Spleen (tissue), 11 donors: Measurements from ENCODE around the gene SNIP1. TPM values are rescaled to one million over a fixed set of nuclear protein-coding genes. Genes with fewer than 3 reads are reported as not detected.
"Not testable (repeated sequence)": the region's sequence is repeated elsewhere in the genome, so short reads cannot be mapped to it uniquely, and the experiment has no call there.

Source experiments
- DNase-seq: peaks from one replicate; pipeline ENCODE4 v3.0.0-alpha.2; 2020
- H3K27ac ChIP-seq, 8 donors: fragments of 200-600 bp; sonication (generic) in 7 of 8; 1 replicate in 4 of 8; 2 replicates in 4 of 8; pipeline versions ENCODE4 v1.5.0 to v1.8.0; 2016 to 2021; ENCODE audit warnings: inconsistent platforms in 4 of 8, mild to moderate bottlenecking in 4 of 8, moderate library complexity in 1 of 8
- H3K27me3 ChIP-seq, 7 donors: fragments of 200-600 bp; sonication (generic) in 6 of 7; replicated peaks in 1 of 7; 1 replicate in 4 of 7; 2 replicates in 3 of 7; pipeline versions ENCODE4 v1.5.0 to v1.8.0; 2016 to 2021; ENCODE audit warnings: inconsistent platforms in 3 of 7, mild to moderate bottlenecking in 1 of 7
- H3K36me3 ChIP-seq, 6 donors: fragments of 200-600 bp; sonication (generic) in 5 of 6; 1 replicate in 4 of 6; 2 replicates in 2 of 6; pipeline versions ENCODE4 v1.5.0 to v1.8.0; 2016 to 2021; ENCODE audit warnings: inconsistent platforms in 2 of 6
- H3K4me1 ChIP-seq, 6 donors: fragments of 200-600 bp; sonication (generic) in 5 of 6; 1 replicate in 3 of 6; 2 replicates in 3 of 6; pipeline versions ENCODE4 v1.5.0 to v1.8.0; 2016 to 2021; ENCODE audit warnings: inconsistent platforms in 3 of 6
- H3K4me3 ChIP-seq, 8 donors: fragments of 200-600 bp; sonication (generic) in 7 of 8; 1 replicate in 4 of 8; 2 replicates in 4 of 8; pipeline versions ENCODE4 v1.5.0 to v1.8.0; 2016 to 2021; ENCODE audit warnings: inconsistent platforms in 4 of 8, mild to moderate bottlenecking in 4 of 8, moderate library complexity in 2 of 8
- H3K9me3 ChIP-seq, 8 donors: fragments of 200-600 bp; sonication (generic) in 7 of 8; 1 replicate in 4 of 8; 2 replicates in 4 of 8; pipeline versions ENCODE4 v1.5.0 to v1.8.0; 2016 to 2021; ENCODE audit warnings: inconsistent platforms in 4 of 8
- CTCF ChIP-seq, 11 experiments: fragments of 200-600 bp in 7 of 11; fragments of 450-650 bp in 4 of 11; sonication (generic) in 4 of 11; IDR thresholded peaks in 8 of 11; conservative IDR thresholded peaks in 3 of 11; 1 replicate in 7 of 11; 2 replicates in 4 of 11; pipeline versions ENCODE4 v1.4.0 to v1.8.0; 2016 to 2021; ENCODE audit warnings: antibody characterized with exemption in 11 of 11, inconsistent platforms in 4 of 11, mild to moderate bottlenecking in 1 of 11
- POLR2A ChIP-seq, 3 donors: fragments of 450-650 bp; IDR thresholded peaks; one replicate each; pipeline ENCODE4 v1.5.1; 2017; ENCODE audit warnings: antibody characterized with exemption in 3 of 3, mild to moderate bottlenecking in 1 of 3
- POLR2AphosphoS5 ChIP-seq, 3 donors: sonication (generic); formaldehyde crosslinking; IDR thresholded peaks; one replicate each; pipeline ENCODE4 v1.5.1; 2017; ENCODE audit warnings: antibody characterized with exemption in 3 of 3
- WGBS, 5 donors: extraction: QIAGEN DNeasy Blood & Tissue Kit in 3 of 5; methylation state at CpG; one replicate each; pipeline versions ENCODE4 v1.1.5 to v1.1.7; 2013 to 2018; 5-methylcytosine and 5-hydroxymethylcytosine counted together
- intact Hi-C: fragments of 100-400 bp; cut with DNase I; formaldehyde crosslinking; loops from one replicate; pipeline ENCODE4 v1.15.0; 2023; ENCODE audit warnings: low total_unique reads
- polyA plus RNA-seq, 3 donors: library from polyadenylated mRNA; stranded (reverse); fragments of 200-250 nt; gene quantifications; one replicate each; pipeline ENCODE4 v1.2.1, GENCODE V29; 2013
- total RNA-seq, 7 donors: library from RNA; depleted of rRNA in 3 of 7; stranded (reverse); fragments of >200 nt in 3 of 7; fragmentation: NEBNext Ultra II Directional in 4 of 7; extraction: Animal tissue kit (Norgen Biotek cat#: 25700) in 4 of 7; gene quantifications; one replicate each; pipeline versions ENCODE4 v1.1.0 to v1.2.1, GENCODE V29; 2016 to 2021
- donor health status: healthy with polysubstance abuse.
- donor health status: DM: no; HTN: no; CAD: no; lungs with moderate emphysema.
- donor health status: DM: no; HTN: no; CAD: no.
- donor health status: Bipolar disorder and iron deficiency.
- donor health status: healthy.
- donor health status: DM: no; HTN: no; CAD: no.
- donor health status: DM: yes; HTN: yes; CAD: no.

The SNIP1 gene
- total and polyA plus RNA-seq, 10 donors: 4.3 to 26.6 (median 20.3) TPM

DNA sequence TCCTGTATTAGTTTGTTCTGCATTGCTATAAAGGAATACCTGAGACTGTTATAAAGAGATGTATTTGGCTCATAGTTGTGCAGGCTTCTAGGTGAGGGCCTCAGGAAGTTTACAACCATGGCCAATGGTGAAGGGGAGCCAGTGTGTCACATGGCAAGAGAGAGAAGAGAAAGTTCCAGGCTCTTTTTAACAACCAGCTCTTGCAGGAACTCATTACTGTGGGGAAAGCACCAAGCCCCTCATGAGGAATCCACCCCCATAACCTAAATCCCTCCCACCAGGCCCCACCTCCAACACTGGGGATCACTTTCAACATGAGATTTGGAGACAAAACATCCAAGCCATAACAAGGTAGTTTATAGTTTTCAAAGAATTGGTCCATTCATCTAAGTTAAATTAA lies 34.5 kb downstream of the SNIP1 start:
- DNase-seq: no peak
- Histone ChIP-seq H3K4me3 (peak overlapping the region in 4 of 8 donors; percentile 2 to 58 (median 16)), H3K36me3 (no peaks in the 10 kb centered on the region), H3K27me3 (no peaks in the 10 kb centered on the region), H3K9me3 (no peaks in the 10 kb centered on the region), H3K4me1 (peaks cover 0 to 10% (median 7%) of the 10 kb centered on the region in 6 donors), H3K27ac (no peak overlapping the region)
- TF ChIP-seq POLR2A (IDR thresholded peaks at IDR 0.05) (no peak), CTCF (IDR thresholded peaks at IDR 0.05 in 8 of 11, conservative IDR thresholded peaks at IDR 0.05 in 3 of 11) (no peak), POLR2AphosphoS5 (IDR thresholded peaks at IDR 0.05) (no peak)
- intact Hi-C loops: no loop called here

GRCh38 chr1:37518929-37519328 lies 35.2 kb downstream of the SNIP1 start:
- peak in 2 of 3 donors; percentile 46 to 69 for TF ChIP-seq POLR2AphosphoS5 (IDR thresholded peaks at IDR 0.05)
- DNase-seq, intact Hi-C loops, H3K9me3 ChIP-seq, H3K36me3 ChIP-seq, H3K27me3 ChIP-seq: not testable (repeated sequence)
- 67 to 79% (median 75%) methylated on average over 15 of the region's 15 CpGs for WGBS, 5 donors
- Histone ChIP-seq H3K4me3 (peak overlapping the region in 4 of 8 donors; percentile 2 to 58 (median 16)), H3K4me1 (peaks cover 0 to 12% (median 7%) of the 10 kb centered on the region in 6 donors), H3K27ac (peak overlapping the region in 3 of 8 donors; percentile 30 to 43 (median 43))

GRCh38 chr1:37518241-37518640 lies 35.9 kb downstream of the SNIP1 start:
- 93 to 97% (median 95%) methylated on average over 13 to 30 of the region's 31 CpGs; no CpG with 5 or more reads in 1 of the 5 donors for WGBS, 5 donors

DNA sequence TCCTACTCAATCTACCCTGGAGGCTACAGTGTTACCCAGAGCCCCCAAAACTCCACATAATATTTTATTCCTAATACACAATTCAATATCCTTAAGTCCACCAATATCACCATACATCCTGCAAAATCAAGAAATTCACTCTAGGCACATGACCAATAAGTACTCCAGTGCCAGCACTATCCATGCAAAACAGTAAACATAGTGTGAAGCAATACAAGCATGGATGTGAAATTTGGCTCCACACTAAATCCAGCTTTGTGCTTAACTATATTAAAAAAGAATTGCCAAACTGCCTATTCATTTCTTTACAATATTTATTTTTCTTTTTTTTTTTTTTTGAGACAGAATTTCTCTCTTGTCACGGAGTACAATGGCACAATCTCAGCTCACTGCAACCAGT lies 36.5 kb downstream of the SNIP1 start:
- H3K36me3 ChIP-seq: peaks cover 0 to 7% (median 4%) of the 10 kb centered on the region in 6 donors
- WGBS, 5 donors: 85 to 96% (median 90%) methylated on average over 1 of the region's 1 CpG
- intact Hi-C loops: no loop called here
- no peaks in the 10 kb centered on the region for H3K9me3 ChIP-seq
- H3K27me3 ChIP-seq: no peaks in the 10 kb centered on the region
- no peak for DNase-seq
- no peak overlapping the region for H3K27ac ChIP-seq
- peaks cover 5 to 26% (median 21%) of the 10 kb centered on the region in 6 donors for H3K4me1 ChIP-seq
- no peak for TF ChIP-seq POLR2AphosphoS5 (IDR thresholded peaks at IDR 0.05)
- no peak for TF ChIP-seq POLR2A (IDR thresholded peaks at IDR 0.05)
- no peak for TF ChIP-seq CTCF (IDR thresholded peaks at IDR 0.05 in 8 of 11, conservative IDR thresholded peaks at IDR 0.05 in 3 of 11)
- no peak overlapping the region for H3K4me3 ChIP-seq

More at GRCh38 chr1:37518241-37518640, 35.9 kb downstream of the SNIP1 start:
- H3K9me3 ChIP-seq, H3K27ac ChIP-seq, intact Hi-C loops, H3K36me3 ChIP-seq, DNase-seq, H3K27me3 ChIP-seq, H3K4me3 ChIP-seq: not testable (repeated sequence)
- peaks cover 4 to 19% (median 14%) of the 10 kb centered on the region in 6 donors for H3K4me1 ChIP-seq

GRCh38 chr1:37515185-37516034 lies 38.7 kb downstream of the SNIP1 start:
- Histone ChIP-seq H3K9me3 (no peaks in the 10 kb centered on the region), H3K36me3 (peaks cover 0 to 29% (median 15%) of the 10 kb centered on the region in 6 donors), H3K27ac (peak overlapping the region; percentile 88 to 98 (median 96)), H3K27me3 (no peaks in the 10 kb centered on the region), H3K4me1 (peaks cover 9 to 43% (median 30%) of the 10 kb centered on the region in 6 donors), H3K4me3 (peak overlapping the region; percentile 92 to 100 (median 100))
- intact Hi-C loops: loop anchor here (2.0 kb wide), 1 partner anchor 37 kb away; no protein-coding TSS in a partner anchor
- no peak for TF ChIP-seq POLR2AphosphoS5 (IDR thresholded peaks at IDR 0.05)
- TF ChIP-seq POLR2A (IDR thresholded peaks at IDR 0.05): no peak
- no peak for TF ChIP-seq CTCF (IDR thresholded peaks at IDR 0.05 in 8 of 11, conservative IDR thresholded peaks at IDR 0.05 in 3 of 11)
- 76 to 79% (median 77%) methylated on average over 18 of the region's 18 CpGs for WGBS, 5 donors
- no peak for DNase-seq
